GM23338 (cell line): Measurements from ENCODE around the gene FAM53B. TPM values are rescaled to one million over a fixed set of nuclear protein-coding genes. Genes with fewer than 3 reads are reported as not detected.

Experiments
- ATAC-seq: fragments of 200-7000 bp; cut with Tn5 transposase; 3 replicates; pipeline ENCODE4 v1.9.1; 2020
- DNase-seq: peaks from one replicate; pipeline ENCODE4 v3.0.0-alpha.2; 2015; ENCODE audit warnings: low spot score
- H2AFZ ChIP-seq: fragments of 200-600 bp; sonication (generic); 2 replicates; pipeline ENCODE4 v1.8.0; 2016; ENCODE audit warnings: antibody characterized with exemption, mild to moderate bottlenecking, moderate library complexity
- H3F3A ChIP-seq: fragments of 200-600 bp; sonication (generic); replicated peaks from 2 replicates; pipeline ENCODE4 v1.8.0; 2017; ENCODE audit warnings: antibody characterized with exemption, mixed run types, low read depth
- H3K27ac ChIP-seq: fragments of 200-600 bp; sonication (generic); 2 replicates; pipeline ENCODE4 v1.6.1; 2016; ENCODE audit warnings: low read depth
- H3K27me3 ChIP-seq: fragments of 200-600 bp; sonication (generic); 2 replicates; pipeline ENCODE4 v1.8.0; 2016; ENCODE audit warnings: mild to moderate bottlenecking, mixed run types, moderate library complexity; ENCODE audit not compliant: insufficient read depth
- H3K36me3 ChIP-seq: fragments of 200-600 bp; sonication (generic); 2 replicates; pipeline ENCODE4 v1.8.0; 2016; ENCODE audit warnings: mild to moderate bottlenecking; ENCODE audit not compliant: insufficient read depth
- H3K4me1 ChIP-seq: fragments of 200-600 bp; sonication (generic); 2 replicates; pipeline ENCODE4 v1.8.0; 2016; ENCODE audit warnings: mild to moderate bottlenecking, moderate library complexity; ENCODE audit not compliant: insufficient read depth
- H3K4me2 ChIP-seq: fragments of 200-600 bp; sonication (generic); 2 replicates; pipeline ENCODE4 v1.7.1; 2017; ENCODE audit warnings: mixed run types
- H3K4me3 ChIP-seq: fragments of 200-600 bp; sonication (generic); 2 replicates; pipeline ENCODE4 v1.6.1; 2016; ENCODE audit warnings: mixed run types
- H3K79me2 ChIP-seq: fragments of 200-600 bp; sonication (generic); replicated peaks from 2 replicates; pipeline ENCODE4 v1.8.0; 2017; ENCODE audit warnings: mild to moderate bottlenecking; ENCODE audit not compliant: insufficient read depth
- H3K9me2 ChIP-seq: fragments of 200-600 bp; sonication (generic); 2 replicates; pipeline ENCODE4 v1.8.0; 2017; ENCODE audit not compliant: insufficient read depth
- H4K20me1 ChIP-seq: fragments of 200-600 bp; sonication (generic); replicated peaks from 2 replicates; pipeline ENCODE4 v1.8.0; 2017; ENCODE audit warnings: mild to moderate bottlenecking; ENCODE audit not compliant: insufficient read depth
- H3K27ac Mint-ChIP-seq: 2 replicates; pipeline ENCODE4 v1.8.0; 2020; ENCODE audit warnings: inconsistent platforms, mild to moderate bottlenecking, moderate library complexity, mixed read lengths
- H3K27me3 Mint-ChIP-seq: 3 replicates; pipeline ENCODE4 v1.8.0; 2022; ENCODE audit warnings: low read depth, mild to moderate bottlenecking, moderate library complexity, mixed read lengths, inconsistent platforms; ENCODE audit not compliant: insufficient read depth, poor library complexity
- H3K36me3 Mint-ChIP-seq: 3 replicates; pipeline ENCODE4 v1.8.0; 2021; ENCODE audit warnings: low read depth, mild to moderate bottlenecking, inconsistent platforms, moderate library complexity, mixed read lengths
- H3K4me1 Mint-ChIP-seq: 3 replicates; pipeline ENCODE4 v1.8.0; 2020; ENCODE audit warnings: mild to moderate bottlenecking, inconsistent platforms, mixed read lengths
- H3K4me3 Mint-ChIP-seq: 3 replicates; pipeline ENCODE4 v1.8.0; 2021; ENCODE audit warnings: moderate library complexity, mild to moderate bottlenecking, inconsistent platforms, mixed read lengths
- H3K9me3 Mint-ChIP-seq: 3 replicates; pipeline ENCODE4 v1.8.0; 2020; ENCODE audit warnings: moderate library complexity, mild to moderate bottlenecking, inconsistent platforms, mixed read lengths
- CREB1 ChIP-seq: fragments of 250-450 bp; sonication (Bioruptor Pico); IDR thresholded peaks from 2 replicates; pipeline ENCODE4 v1.5.0; 2020; ENCODE audit warnings: low read depth, mild to moderate bottlenecking, moderate library complexity
- ETS1 ChIP-seq: IDR thresholded peaks from 2 replicates; pipeline ENCODE4 v1.6.1; 2016; ENCODE audit warnings: antibody characterized with exemption
- EZH2phosphoT487 ChIP-seq: fragments of 200-600 bp; sonication (generic); IDR thresholded peaks from one replicate; pipeline ENCODE4 v1.8.1; 2018; ENCODE audit warnings: antibody characterized with exemption; ENCODE audit not compliant: unreplicated experiment
- JUNB ChIP-seq: IDR thresholded peaks from one replicate; pipeline ENCODE4 v1.6.1; 2016; ENCODE audit warnings: antibody characterized with exemption; ENCODE audit not compliant: unreplicated experiment
- NANOG ChIP-seq: IDR thresholded peaks from 2 replicates; pipeline ENCODE4 v1.6.1; 2016; ENCODE audit warnings: antibody characterized with exemption, borderline replicate concordance
- POLR2AphosphoS5 ChIP-seq: IDR thresholded peaks from 2 replicates; pipeline ENCODE4 v1.6.1; 2016; ENCODE audit warnings: antibody characterized with exemption, low read depth
- STAT1 ChIP-seq: IDR thresholded peaks from one replicate; pipeline ENCODE4 v1.6.1; 2016; ENCODE audit warnings: antibody characterized with exemption; ENCODE audit not compliant: unreplicated experiment
- ZNF114 ChIP-seq: fragments of 250-450 bp; sonication (Bioruptor Pico); IDR thresholded peaks from 2 replicates; pipeline ENCODE4 v1.5.0; 2020; ENCODE audit warnings: mild to moderate bottlenecking, moderate library complexity
- ZNF462 ChIP-seq: fragments of 250-450 bp; sonication (Bioruptor Pico); IDR thresholded peaks from 2 replicates; pipeline ENCODE4 v1.5.0; 2020; ENCODE audit warnings: mild to moderate bottlenecking, moderate library complexity
- polyA plus RNA-seq: library from polyadenylated mRNA; unstranded; fragments of >200 nt; fragmentation: Nextera tagmentation; extraction: Ambion mirVana; gene quantifications from 2 replicates; pipeline ENCODE4 v1.2.1, GENCODE V29; 2016
- total RNA-seq: library from RNA; depleted of rRNA; stranded (reverse); fragments of >200 nt; shearing (Covaris generic); gene quantifications from 2 replicates; pipeline ENCODE4 v1.2.3, GENCODE V29; 2014

FAM53B gene
- total and polyA plus RNA-seq, 2 experiments from 2014 or later, result 3.0 to 20.3 TPM

DNA sequence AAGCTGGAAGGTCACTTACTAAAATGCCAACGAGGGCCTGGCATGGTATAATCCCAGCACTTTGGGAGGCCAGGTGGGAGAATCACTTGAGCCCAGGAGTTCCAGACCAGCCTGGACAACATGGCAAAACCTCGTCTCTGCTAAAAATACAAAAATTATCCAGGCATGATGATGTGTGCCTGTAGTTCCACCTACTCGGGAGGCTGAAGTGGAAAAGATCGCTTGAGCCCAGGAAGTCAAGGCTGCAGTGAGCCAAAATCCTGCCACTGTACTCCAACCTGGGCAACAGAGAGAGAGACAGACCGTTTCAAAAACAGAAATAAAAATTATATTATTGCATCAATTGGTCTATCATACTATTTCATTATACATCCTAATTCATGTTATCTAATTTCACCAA is 18.1 kb upstream of the FAM53B start:
- Mint-ChIP-seq H3K4me3 (no peak overlapping the region), H3K4me1 (peaks cover 6% of the 10 kb centered on the region), H3K9me3 (no peaks in the 10 kb centered on the region), H3K36me3 (peaks cover 18% of the 10 kb centered on the region; the same call in 2 of the 3 replicates), H3K27me3 (no peaks in the 10 kb centered on the region), H3K27ac (no peak overlapping the region)
- no peak for TF ChIP-seq STAT1
- no peak for TF ChIP-seq ETS1
- no peaks in the 10 kb centered on the region for H4K20me1 ChIP-seq
- H3K36me3 ChIP-seq, result peaks cover 19% of the 10 kb centered on the region; the same call in 1 of the 2 replicates
- H3K4me2 ChIP-seq, result no peak overlapping the region
- no peaks in the 10 kb centered on the region for H3K79me2 ChIP-seq
- peaks cover under 1% of the 10 kb centered on the region; the same call in 1 of the 2 replicates for H3K4me1 ChIP-seq
- DNase-seq (no peak), ATAC-seq (no peak)
- no peak overlapping the region for H3K27ac ChIP-seq
- no peak overlapping the region for H2AFZ ChIP-seq
- H3K9me2 ChIP-seq, result no peaks in the 10 kb centered on the region
- H3K4me3 ChIP-seq, result no peak overlapping the region
- no peaks in the 10 kb centered on the region for H3F3A ChIP-seq
- no peaks in the 10 kb centered on the region for H3K27me3 ChIP-seq

GRCh38 chr10:124756156-124756903 is 12.2 kb upstream of the FAM53B start:
- Mint-ChIP-seq H3K4me1 (peaks cover 17% of the 10 kb centered on the region), H3K9me3 (no peaks in the 10 kb centered on the region), H3K27me3 (no peaks in the 10 kb centered on the region), H3K36me3 (peaks cover 20% of the 10 kb centered on the region; the same call in 2 of the 3 replicates), H3K4me3 (no peak overlapping the region), H3K27ac (no peak overlapping the region)
- no peaks in the 10 kb centered on the region for H3K27me3 ChIP-seq
- H3F3A ChIP-seq, result no peaks in the 10 kb centered on the region
- no peak overlapping the region for H3K4me3 ChIP-seq
- no peaks in the 10 kb centered on the region for H4K20me1 ChIP-seq
- no peak overlapping the region for H3K27ac ChIP-seq
- H3K36me3 ChIP-seq, result peaks cover 13% of the 10 kb centered on the region; the same call in 1 of the 2 replicates
- H3K4me2 ChIP-seq, result peak overlapping the region; percentile 0; the same call in 1 of the 2 replicates
- no peak overlapping the region for H2AFZ ChIP-seq
- no peaks in the 10 kb centered on the region for H3K9me2 ChIP-seq
- DNase-seq (peak; percentile 35), ATAC-seq (no peak)
- no peaks in the 10 kb centered on the region for H3K79me2 ChIP-seq
- peaks cover 17% of the 10 kb centered on the region for H3K4me1 ChIP-seq
- TF ChIP-seq EZH2phosphoT487 (no peak), CREB1 (no peak), ETS1 (no peak), ZNF114 (CRISPR knock-in tag) (no peak), NANOG (no peak), STAT1 (no peak), POLR2AphosphoS5 (no peak), JUNB (no peak), ZNF462 (CRISPR knock-in tag) (no peak)
